MM.1S (cell line): ENCODE measurements around the gene ALDH3A1.

Experiments
- DNase-seq: peaks from one replicate; pipeline ENCODE4 v3.0.0-alpha.2; 2015
- H2AFZ ChIP-seq: fragments of 300-600 bp; sonication (generic); 2 replicates; pipeline ENCODE4 v1.6.0; 2016; ENCODE audit warnings: antibody characterized with exemption, low read length
- H3F3A ChIP-seq: fragments of 300-600 bp; sonication (generic); 2 replicates; pipeline ENCODE4 v1.6.1; 2016; ENCODE audit warnings: mild to moderate bottlenecking, antibody characterized with exemption, low read length, moderate library complexity, mixed read lengths; ENCODE audit not compliant: insufficient read depth
- H3K27ac ChIP-seq: fragments of 300-600 bp; sonication (generic); 2 replicates; pipeline ENCODE4 v1.5.1; 2016; ENCODE audit warnings: mild to moderate bottlenecking, low read length
- H3K27me3 ChIP-seq: fragments of 300-600 bp; sonication (generic); replicated peaks from 2 replicates; pipeline ENCODE4 v1.6.0; 2016; ENCODE audit warnings: low read length; ENCODE audit not compliant: insufficient read depth
- H3K36me3 ChIP-seq: fragments of 300-600 bp; sonication (generic); replicated peaks from 2 replicates; pipeline ENCODE4 v1.6.1; 2016; ENCODE audit warnings: mild to moderate bottlenecking, low read length, mixed read lengths; ENCODE audit not compliant: insufficient read depth
- H3K4me1 ChIP-seq: fragments of 300-600 bp; sonication (generic); 2 replicates; pipeline ENCODE4 v1.6.1; 2016; ENCODE audit warnings: low read length, mixed read lengths
- H3K4me2 ChIP-seq: fragments of 300-600 bp; sonication (generic); 2 replicates; pipeline ENCODE4 v1.6.0; 2016; ENCODE audit warnings: low read depth, low read length
- H3K4me3 ChIP-seq: fragments of 300-600 bp; sonication (generic); 2 replicates; pipeline ENCODE4 v1.5.1; 2016; ENCODE audit warnings: low read length, mixed read lengths
- H3K79me2 ChIP-seq: fragments of 300-600 bp; sonication (generic); 2 replicates; pipeline ENCODE4 v1.6.1; 2016; ENCODE audit warnings: mixed run types, low read length, mixed read lengths
- H3K9ac ChIP-seq: fragments of 300-600 bp; sonication (generic); 2 replicates; pipeline ENCODE4 v1.6.1; 2016; ENCODE audit warnings: low read length, mixed read lengths
- H3K9me2 ChIP-seq: fragments of 300-600 bp; sonication (generic); replicated peaks from 2 replicates; pipeline ENCODE4 v1.6.1; 2016; ENCODE audit warnings: mild to moderate bottlenecking, low read length, mixed read lengths; ENCODE audit not compliant: insufficient read depth
- H3K9me3 ChIP-seq: fragments of 300-600 bp; sonication (generic); replicated peaks from 2 replicates; pipeline ENCODE4 v1.6.1; 2016; ENCODE audit warnings: mild to moderate bottlenecking, low read length, mixed read lengths; ENCODE audit not compliant: insufficient read depth
- H4K20me1 ChIP-seq: fragments of 300-600 bp; sonication (generic); 2 replicates; pipeline ENCODE4 v1.6.1; 2016; ENCODE audit warnings: mild to moderate bottlenecking, low read length, moderate library complexity, mixed read lengths; ENCODE audit not compliant: insufficient read depth
- CTCF ChIP-seq: fragments of 300-600 bp; sonication (generic); IDR thresholded peaks from 2 replicates; pipeline ENCODE4 v1.5.1; 2016; ENCODE audit warnings: antibody characterized with exemption, low read length, mixed read lengths
- EZH2 ChIP-seq: fragments of 300-600 bp; sonication (generic); optimal IDR thresholded peaks from 2 replicates; pipeline ENCODE3; 2017; ENCODE audit warnings: low read depth, mild to moderate bottlenecking, antibody characterized with exemption, low read length, mixed read lengths
- EZH2phosphoT487 ChIP-seq: fragments of 300-600 bp; sonication (generic); IDR thresholded peaks from 2 replicates; pipeline ENCODE4 v1.6.1; 2018; ENCODE audit warnings: antibody characterized with exemption, low read length

Gene ALDH3A1

GRCh38 chr17:19780846-19781245 lies 32.7 kb upstream of the ALDH3A1 start:
- Histone ChIP-seq H3K4me3 (no peak overlapping the region), H3K9ac (no peak overlapping the region), H3K4me2 (no peak overlapping the region), H3K27ac (no peak overlapping the region), H3K9me2 (no peaks in the 10 kb centered on the region), H3K9me3 (no peaks in the 10 kb centered on the region), H3F3A (no peaks in the 10 kb centered on the region), H3K36me3 (no peaks in the 10 kb centered on the region), H4K20me1 (no peaks in the 10 kb centered on the region), H3K79me2 (no peaks in the 10 kb centered on the region), H2AFZ (no peak overlapping the region), H3K27me3 (no peaks in the 10 kb centered on the region), H3K4me1 (no peaks in the 10 kb centered on the region)
- TF ChIP-seq EZH2phosphoT487 (no peak), EZH2 (no peak), CTCF (no peak)
- DNase-seq: no peak

DNA sequence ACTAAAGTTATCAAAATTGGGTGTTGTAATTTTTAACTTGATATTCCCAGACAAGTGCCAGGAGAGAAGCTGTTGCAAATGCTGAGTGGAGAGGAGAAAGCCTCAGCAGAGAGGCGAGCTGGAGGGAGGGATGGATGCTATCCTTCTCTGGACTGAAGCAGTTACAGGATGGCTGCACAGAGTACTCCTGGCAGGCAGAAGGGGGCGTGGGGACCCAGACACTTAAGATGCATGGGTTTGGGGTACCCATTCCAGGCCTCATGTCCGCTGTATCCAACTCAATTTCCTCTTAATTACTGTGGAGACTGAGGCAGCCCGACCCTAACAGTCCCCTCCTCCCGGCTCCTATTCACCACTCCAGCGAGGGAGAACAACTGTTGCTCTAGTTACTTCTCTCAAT lies 25.4 kb upstream of the ALDH3A1 start:
- no peak overlapping the region for H3K4me3 ChIP-seq
- H3K9me2 ChIP-seq: no peaks in the 10 kb centered on the region
- no peak for DNase-seq
- H3F3A ChIP-seq: no peaks in the 10 kb centered on the region
- H2AFZ ChIP-seq: no peak overlapping the region
- no peaks in the 10 kb centered on the region for H3K27me3 ChIP-seq
- no peaks in the 10 kb centered on the region for H3K4me1 ChIP-seq
- H3K9ac ChIP-seq: no peak overlapping the region
- no peaks in the 10 kb centered on the region for H3K9me3 ChIP-seq
- H3K79me2 ChIP-seq: no peaks in the 10 kb centered on the region
- TF ChIP-seq CTCF (no peak), EZH2phosphoT487 (no peak), EZH2 (no peak)
- H3K4me2 ChIP-seq: no peak overlapping the region
- no peaks in the 10 kb centered on the region for H3K36me3 ChIP-seq
- H4K20me1 ChIP-seq: no peaks in the 10 kb centered on the region
- no peak overlapping the region for H3K27ac ChIP-seq

DNA sequence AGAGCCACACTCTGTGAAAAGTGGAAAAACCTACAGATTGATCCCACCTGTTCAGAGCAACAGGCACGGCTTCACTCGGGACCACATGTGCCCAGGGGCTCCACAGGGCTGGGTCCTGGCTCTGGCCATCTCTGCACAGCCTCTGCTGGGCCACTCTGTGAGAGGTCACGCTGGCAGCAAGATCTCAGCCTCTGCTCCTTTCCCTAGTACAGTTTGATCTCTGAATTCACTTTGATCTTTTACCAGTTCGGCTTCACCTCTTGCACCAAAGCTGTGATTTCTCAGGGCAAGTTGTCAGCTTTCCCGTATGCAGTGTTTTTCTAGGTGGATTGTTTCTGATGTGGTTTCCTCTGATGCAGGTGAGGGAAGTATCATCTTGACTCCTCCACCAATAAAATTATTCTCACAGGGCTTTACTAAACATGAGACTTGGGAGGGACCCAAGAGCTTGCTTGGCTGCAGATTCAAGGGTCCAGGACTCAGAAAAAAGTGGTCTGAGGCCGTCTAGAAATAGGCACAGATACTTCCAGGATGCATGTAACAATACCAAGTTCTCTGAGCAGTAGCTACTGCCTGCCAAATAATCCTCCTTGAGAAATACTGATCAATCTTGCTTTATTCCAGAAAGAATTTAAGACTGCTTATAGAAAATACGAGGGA lies 24.0 kb upstream of the ALDH3A1 start:
- H3K4me1 ChIP-seq: no peaks in the 10 kb centered on the region
- H3K36me3 ChIP-seq: no peaks in the 10 kb centered on the region
- H3F3A ChIP-seq: no peaks in the 10 kb centered on the region
- no peaks in the 10 kb centered on the region for H3K27me3 ChIP-seq
- H3K79me2 ChIP-seq: no peaks in the 10 kb centered on the region
- TF ChIP-seq EZH2 (no peak), CTCF (no peak), EZH2phosphoT487 (no peak)
- H3K27ac ChIP-seq: no peak overlapping the region
- H4K20me1 ChIP-seq: no peaks in the 10 kb centered on the region
- DNase-seq: peak; percentile 37
- H2AFZ ChIP-seq: no peak overlapping the region
- no peaks in the 10 kb centered on the region for H3K9me2 ChIP-seq
- H3K9ac ChIP-seq: no peak overlapping the region
- no peak overlapping the region for H3K4me3 ChIP-seq
- H3K9me3 ChIP-seq: no peaks in the 10 kb centered on the region
- no peak overlapping the region for H3K4me2 ChIP-seq
